Retinal pigment epithelial cell (primary cell): Measurements from ENCODE around the gene C1orf105.

Experiments used
- DNase-seq: peaks from one replicate; pipeline ENCODE4 v3.0.0-alpha.2; 2010; ENCODE audit warnings: low read depth
- H3K4me3 ChIP-seq: 2 replicates; pipeline ENCODE4 v1.5.1; 2011; ENCODE audit warnings: mild to moderate bottlenecking, low read length, control low read depth, moderate library complexity
- TF ChIP-seq, protein P1 (sequence below): conservative IDR thresholded peaks from 2 replicates; pipeline ENCODE4 v1.5.1; 2011; ENCODE audit warnings: low read depth, low read length, control low read depth, inconsistent platforms

The C1orf105 gene

DNA sequence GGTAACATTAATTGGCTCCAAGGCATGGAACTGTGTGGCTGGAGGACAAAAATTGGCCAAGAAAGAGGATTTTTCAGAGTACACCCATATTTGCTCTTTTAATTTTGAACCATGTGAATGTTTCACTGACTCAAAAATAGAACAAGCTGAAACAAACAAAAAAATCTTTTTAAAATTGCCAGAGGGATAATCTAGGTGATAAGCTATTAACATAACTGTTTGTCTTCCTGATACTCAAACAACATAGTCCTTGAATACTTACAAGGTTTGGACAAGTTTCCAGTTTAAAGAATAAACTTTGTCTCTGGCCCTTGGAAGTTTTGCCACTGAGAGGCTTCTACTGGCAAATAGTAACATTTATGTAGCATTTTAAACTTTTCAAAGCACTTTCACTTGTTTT lies 53.4 kb downstream of the C1orf105 start:
- DNase-seq = no peak
- no peak overlapping the region for H3K4me3 ChIP-seq
- TF ChIP-seq, protein P1, sequence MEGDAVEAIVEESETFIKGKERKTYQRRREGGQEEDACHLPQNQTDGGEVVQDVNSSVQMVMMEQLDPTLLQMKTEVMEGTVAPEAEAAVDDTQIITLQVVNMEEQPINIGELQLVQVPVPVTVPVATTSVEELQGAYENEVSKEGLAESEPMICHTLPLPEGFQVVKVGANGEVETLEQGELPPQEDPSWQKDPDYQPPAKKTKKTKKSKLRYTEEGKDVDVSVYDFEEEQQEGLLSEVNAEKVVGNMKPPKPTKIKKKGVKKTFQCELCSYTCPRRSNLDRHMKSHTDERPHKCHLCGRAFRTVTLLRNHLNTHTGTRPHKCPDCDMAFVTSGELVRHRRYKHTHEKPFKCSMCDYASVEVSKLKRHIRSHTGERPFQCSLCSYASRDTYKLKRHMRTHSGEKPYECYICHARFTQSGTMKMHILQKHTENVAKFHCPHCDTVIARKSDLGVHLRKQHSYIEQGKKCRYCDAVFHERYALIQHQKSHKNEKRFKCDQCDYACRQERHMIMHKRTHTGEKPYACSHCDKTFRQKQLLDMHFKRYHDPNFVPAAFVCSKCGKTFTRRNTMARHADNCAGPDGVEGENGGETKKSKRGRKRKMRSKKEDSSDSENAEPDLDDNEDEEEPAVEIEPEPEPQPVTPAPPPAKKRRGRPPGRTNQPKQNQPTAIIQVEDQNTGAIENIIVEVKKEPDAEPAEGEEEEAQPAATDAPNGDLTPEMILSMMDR = no peak

DNA sequence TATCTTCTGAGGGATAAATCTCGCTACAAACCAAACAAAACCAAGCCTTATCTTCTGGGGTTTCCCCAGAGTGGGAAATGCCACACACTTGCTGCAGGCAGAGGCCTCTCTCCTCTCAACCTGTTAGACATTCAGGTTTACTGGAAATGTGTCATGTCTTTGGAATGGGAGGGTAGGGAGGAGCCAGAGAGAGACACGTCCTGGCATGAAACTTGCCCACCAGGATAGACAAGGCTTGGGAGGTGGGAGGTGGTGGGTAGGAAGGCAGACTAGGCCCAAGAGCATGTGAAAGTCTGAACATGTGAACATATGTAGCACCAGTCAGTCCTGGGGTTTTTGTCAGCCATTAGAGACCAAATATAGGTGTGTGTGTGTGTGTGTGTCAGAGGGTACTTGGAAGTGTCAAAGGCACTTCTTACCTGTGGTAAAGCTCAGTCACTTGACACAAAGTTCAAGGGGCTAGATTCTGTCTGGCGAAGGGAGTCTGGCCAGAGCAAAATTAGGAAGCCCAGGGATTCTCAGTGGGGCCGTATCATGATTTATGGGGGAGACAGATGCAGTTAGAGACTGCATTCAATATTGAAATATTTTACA lies 55.8 kb downstream of the C1orf105 start:
- no peak for DNase-seq
- TF ChIP-seq, protein P1 = no peak
- no peak overlapping the region for H3K4me3 ChIP-seq

GRCh38 chr1:172477216-172477615 lies 56.7 kb downstream of the C1orf105 start:
- no peak overlapping the region for H3K4me3 ChIP-seq
- TF ChIP-seq, protein P1 = no peak
- DNase-seq = no peak

DNA sequence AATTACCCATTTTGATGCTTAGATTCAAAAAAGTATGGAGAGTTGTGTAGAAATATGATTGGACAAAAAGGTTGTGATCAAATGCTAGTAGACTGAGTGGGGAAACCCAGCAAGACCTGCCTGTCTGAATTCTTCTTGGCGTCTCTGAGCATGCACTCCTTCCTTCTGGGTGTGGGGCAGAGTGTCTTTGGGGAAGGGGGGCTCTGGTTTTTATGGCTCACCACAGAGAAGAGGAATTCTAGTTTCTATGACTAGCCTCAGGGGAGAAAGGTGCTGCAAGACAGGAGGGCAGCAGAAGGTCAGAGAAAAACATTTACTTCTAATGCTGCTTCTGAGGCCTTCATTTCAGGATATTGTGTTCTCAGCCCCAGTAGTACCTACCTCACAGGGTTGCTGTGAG lies 57.3 kb downstream of the C1orf105 start:
- TF ChIP-seq, protein P1 = no peak
- no peak overlapping the region for H3K4me3 ChIP-seq

GRCh38 chr1:172478485-172478884 lies 58.0 kb downstream of the C1orf105 start:
- DNase-seq = no peak
- no peak overlapping the region for H3K4me3 ChIP-seq
- TF ChIP-seq, protein P1 = no peak

More for the DNA sequence above, 57.3 kb downstream of the C1orf105 start:
- DNase-seq = no peak

GRCh38 chr1:172480431-172480830 lies 59.9 kb downstream of the C1orf105 start:
- TF ChIP-seq, protein P1 = no peak

GRCh38 chr1:172482044-172482443 lies 61.6 kb downstream of the C1orf105 start:
- no peak for DNase-seq
- TF ChIP-seq, protein P1 = no peak
- H3K4me3 ChIP-seq = no peak overlapping the region

More at GRCh38 chr1:172480431-172480830, 59.9 kb downstream of the C1orf105 start:
- DNase-seq = no peak
- no peak overlapping the region for H3K4me3 ChIP-seq
